Fibroblast of peridontal ligament (primary cell): ENCODE data around the gene RBFA.

Experiments
- DNase-seq: peaks from one replicate; pipeline ENCODE4 v3.0.0-alpha.2; 2010; ENCODE audit errors: extremely low read depth

Gene RBFA

GRCh38 chr18:80074697-80075096 is 40.5 kb downstream of the RBFA start:
- DNase-seq: no peak

DNA sequence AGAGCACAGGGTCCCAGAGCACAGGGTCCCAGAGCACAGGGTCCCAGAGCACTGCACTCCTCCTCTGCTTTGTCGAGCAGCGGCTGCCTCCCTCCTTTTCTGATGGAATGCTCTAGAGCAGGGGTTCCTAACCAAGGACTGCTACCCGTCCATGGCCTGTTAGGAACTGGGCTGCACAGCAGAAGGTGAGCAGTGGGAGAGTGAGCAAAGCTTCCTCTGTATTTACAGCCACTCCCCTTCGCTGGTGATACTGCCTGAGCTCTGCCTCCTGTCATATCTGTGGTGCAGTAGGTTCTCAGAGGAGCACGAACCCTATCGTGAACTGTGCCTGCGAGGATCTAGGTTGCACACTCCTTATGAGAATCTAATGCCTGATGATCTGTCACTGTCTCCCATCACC is 41.7 kb downstream of the RBFA start:
- no peak for DNase-seq

- DNase-seq: no peak
Measured at GRCh38 chr18:80076379-80076778, 42.1 kb downstream of the RBFA start.

- DNase-seq: no peak
Measured at GRCh38 chr18:80077873-80078272, 43.6 kb downstream of the RBFA start.
